H1 (cell line): ENCODE data around the gene KRT23.

Experiments
- CTCF ChIP-seq, 3 experiments: IDR thresholded peaks; 1 replicate in 2 of 3; 2 replicates in 1 of 3; pipeline versions ENCODE4 v1.5.1 to v1.6.1; 2011; ENCODE audit warnings: low read length in 3 of 3, mild to moderate bottlenecking in 3 of 3, inconsistent platforms in 2 of 3, low read depth in 1 of 3, moderate library complexity in 1 of 3; ENCODE audit not compliant: insufficient read depth in 1 of 3; ENCODE audit errors: control extremely low read depth in 1 of 3
- EP300 ChIP-seq, 2 experiments: IDR thresholded peaks; 1 replicate in 1 of 2; 2 replicates in 1 of 2; pipeline ENCODE4 v1.6.1; 2011 to 2012; ENCODE audit warnings: low read depth in 2 of 2, low read length in 2 of 2, mild to moderate bottlenecking in 2 of 2, borderline replicate concordance in 1 of 2, inconsistent platforms in 1 of 2, moderate library complexity in 1 of 2
- EZH2 ChIP-seq: fragments of 200-600 bp; sonication (generic); IDR thresholded peaks from 2 replicates; pipeline ENCODE4 v1.7.1; 2012; ENCODE audit warnings: low read depth, mild to moderate bottlenecking, moderate library complexity, low read length, inconsistent platforms; ENCODE audit not compliant: severe bottlenecking
- GABPA ChIP-seq: IDR thresholded peaks from 2 replicates; pipeline ENCODE4 v1.6.1; 2011; ENCODE audit warnings: mild to moderate bottlenecking, low read length, moderate library complexity, borderline replicate concordance; ENCODE audit not compliant: insufficient read depth
- HDAC6 ChIP-seq: IDR thresholded peaks from one replicate; pipeline ENCODE4 v1.7.1; 2012; ENCODE audit warnings: low read depth, mild to moderate bottlenecking, inconsistent platforms, low read length, moderate library complexity
- MAFK ChIP-seq: IDR thresholded peaks from 2 replicates; pipeline ENCODE4 v1.6.1; 2012; ENCODE audit warnings: low read depth, mild to moderate bottlenecking, improper control_type of control experiment, low read length
- POLR2A ChIP-seq, 2 experiments: IDR thresholded peaks; 1 replicate in 1 of 2; 2 replicates in 1 of 2; pipeline ENCODE4 v1.6.1; 2011; ENCODE audit warnings: low read depth in 2 of 2, low read length in 2 of 2, mild to moderate bottlenecking in 2 of 2; ENCODE audit errors: control extremely low read depth in 1 of 2
- SP1 ChIP-seq: IDR thresholded peaks from 2 replicates; pipeline ENCODE4 v1.6.1; 2011; ENCODE audit warnings: low read depth, low read length

- TF ChIP-seq CTCF (IDR thresholded peaks at IDR 0.05; ENCODE audit: control extremely low read depth in 1 of 3, insufficient read depth in 1 of 3, low read depth in 1 of 3, low read length in 3 of 3) (no peak), HDAC6 (no peak), GABPA (no peak), EZH2 (no peak), EP300 (IDR thresholded peaks at IDR 0.05; ENCODE audit: borderline replicate concordance in 1 of 2, low read depth in 2 of 2, low read length in 2 of 2) (no peak), SP1 (no peak), POLR2A (IDR thresholded peaks at IDR 0.05; ENCODE audit: control extremely low read depth in 1 of 2, low read depth in 2 of 2, low read length in 2 of 2) (no peak), MAFK (no peak)
Measured at GRCh38 chr17:40921026-40921425, 16.4 kb downstream of the KRT23 start.
